Endothelial cell (in vitro differentiated cells): ENCODE data around the gene NOS1AP. TPM values are rescaled to one million over a fixed set of nuclear protein-coding genes. Genes with fewer than 3 reads are reported as not detected.

ENCODE experiments used
- DNase-seq: peaks from one replicate; pipeline ENCODE4 v3.0.0; 2021; ENCODE audit warnings: low spot score
- H3K27ac Mint-ChIP-seq: one replicate; pipeline ENCODE4 v1.8.0; 2021; ENCODE audit warnings: mixed read lengths, inconsistent platforms; ENCODE audit not compliant: unreplicated experiment
- H3K27me3 Mint-ChIP-seq: one replicate; pipeline ENCODE4 v1.8.0; 2021; ENCODE audit warnings: mild to moderate bottlenecking, moderate library complexity, mixed read lengths, inconsistent platforms; ENCODE audit not compliant: unreplicated experiment
- H3K36me3 Mint-ChIP-seq: one replicate; pipeline ENCODE4 v1.8.0; 2021; ENCODE audit warnings: mild to moderate bottlenecking, low read depth, mixed read lengths, inconsistent platforms; ENCODE audit not compliant: unreplicated experiment
- H3K4me1 Mint-ChIP-seq: one replicate; pipeline ENCODE4 v1.8.0; 2021; ENCODE audit warnings: mild to moderate bottlenecking, mixed read lengths, inconsistent platforms; ENCODE audit not compliant: unreplicated experiment
- H3K4me3 Mint-ChIP-seq: one replicate; pipeline ENCODE4 v1.8.0; 2021; ENCODE audit warnings: mild to moderate bottlenecking, mixed read lengths, inconsistent platforms; ENCODE audit not compliant: unreplicated experiment
- H3K9me3 Mint-ChIP-seq: one replicate; pipeline ENCODE4 v1.8.0; 2021; ENCODE audit warnings: mixed read lengths, inconsistent platforms; ENCODE audit not compliant: unreplicated experiment
- CTCF ChIP-seq: fragments of 200-600 bp; sonication (generic); IDR thresholded peaks from one replicate; pipeline ENCODE4 v1.5.0; 2021; ENCODE audit warnings: antibody characterized with exemption; ENCODE audit not compliant: unreplicated experiment
- total RNA-seq: library from RNA; stranded (reverse); fragmentation: NEBNext Ultra II Directional; extraction: Animal tissue kit (Norgen Biotek cat#: 25700); gene quantifications from one replicate; pipeline ENCODE4 v1.2.1, GENCODE V29; 2021; ENCODE audit not compliant: unreplicated experiment

NOS1AP gene
- total RNA-seq, 1 donor from 2014 or later, result 19.8 TPM

- no peak for DNase-seq
- Mint-ChIP-seq H3K4me1 (peaks cover 40% of the 10 kb centered on the region), H3K27me3 (no peaks in the 10 kb centered on the region), H3K27ac (no peak overlapping the region), H3K9me3 (no peaks in the 10 kb centered on the region), H3K4me3 (peak overlapping the region; percentile 21), H3K36me3 (peaks cover 3% of the 10 kb centered on the region)
- no peak for TF ChIP-seq CTCF
Observed at GRCh38 chr1:162145966-162146696, 76.6 kb downstream of the NOS1AP start.

DNA sequence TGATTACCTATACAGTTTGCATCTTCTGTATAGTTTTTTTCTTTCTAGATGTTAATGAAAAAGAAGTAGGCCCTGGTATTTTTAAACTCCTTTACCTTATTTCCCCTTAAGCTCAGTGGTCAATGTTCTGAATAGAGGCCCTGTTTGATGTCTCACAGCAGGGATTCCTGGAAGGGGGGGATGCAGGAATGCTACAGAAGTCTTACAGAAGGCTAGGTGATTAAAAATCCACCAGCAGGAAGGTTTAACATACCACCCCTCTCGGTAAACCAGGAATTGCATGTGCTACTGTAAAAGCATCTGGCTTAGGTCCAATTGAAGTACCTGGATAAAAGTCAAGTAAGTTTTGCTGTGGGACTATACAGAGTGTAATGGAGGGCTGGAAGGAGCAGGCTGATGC, 78.3 kb downstream of the NOS1AP start:
- Mint-ChIP-seq H3K4me1 (peaks cover 39% of the 10 kb centered on the region), H3K4me3 (no peak overlapping the region), H3K36me3 (peaks cover 4% of the 10 kb centered on the region), H3K27me3 (peaks cover 5% of the 10 kb centered on the region), H3K27ac (no peak overlapping the region), H3K9me3 (no peaks in the 10 kb centered on the region)
- no peak for TF ChIP-seq CTCF
- no peak for DNase-seq

DNA sequence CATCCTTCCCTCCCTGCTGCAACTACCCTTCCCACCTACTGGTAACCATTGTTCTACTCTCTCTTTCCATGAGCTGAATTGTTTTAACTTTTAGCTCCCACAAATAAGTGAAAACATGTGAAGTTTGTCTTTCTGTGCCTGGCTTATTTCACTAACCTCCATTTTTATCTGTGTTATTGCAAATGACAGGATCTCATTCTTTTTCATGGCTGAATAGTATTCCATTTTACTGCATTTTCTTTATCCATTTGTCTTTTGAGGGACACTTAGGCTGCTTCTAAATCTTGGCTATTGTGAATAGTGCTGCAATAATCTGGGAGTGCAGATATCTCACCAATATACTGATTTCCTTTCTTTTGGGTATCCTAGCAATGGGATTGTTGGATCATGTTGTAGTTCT, 80.6 kb downstream of the NOS1AP start:
- no peak for TF ChIP-seq CTCF
- H3K27me3 Mint-ChIP-seq, result peaks cover 6% of the 10 kb centered on the region
- H3K9me3 Mint-ChIP-seq, result no peaks in the 10 kb centered on the region
- DNase-seq, result no peak
- H3K4me3 Mint-ChIP-seq, result no peak overlapping the region
- H3K4me1 Mint-ChIP-seq, result peaks cover 34% of the 10 kb centered on the region
- H3K27ac Mint-ChIP-seq, result no peak overlapping the region
- H3K36me3 Mint-ChIP-seq, result peaks cover 4% of the 10 kb centered on the region

- peak overlapping the region; percentile 78 for H3K27ac Mint-ChIP-seq
- H3K9me3 Mint-ChIP-seq, result no peaks in the 10 kb centered on the region
- DNase-seq, result no peak
- TF ChIP-seq CTCF, result no peak
- peaks cover 4% of the 10 kb centered on the region for H3K36me3 Mint-ChIP-seq
- H3K4me3 Mint-ChIP-seq, result peak overlapping the region; percentile 2
- peaks cover 6% of the 10 kb centered on the region for H3K27me3 Mint-ChIP-seq
- H3K4me1 Mint-ChIP-seq, result peaks cover 34% of the 10 kb centered on the region
Observed at GRCh38 chr1:162151900-162152829, 82.7 kb downstream of the NOS1AP start.

DNA sequence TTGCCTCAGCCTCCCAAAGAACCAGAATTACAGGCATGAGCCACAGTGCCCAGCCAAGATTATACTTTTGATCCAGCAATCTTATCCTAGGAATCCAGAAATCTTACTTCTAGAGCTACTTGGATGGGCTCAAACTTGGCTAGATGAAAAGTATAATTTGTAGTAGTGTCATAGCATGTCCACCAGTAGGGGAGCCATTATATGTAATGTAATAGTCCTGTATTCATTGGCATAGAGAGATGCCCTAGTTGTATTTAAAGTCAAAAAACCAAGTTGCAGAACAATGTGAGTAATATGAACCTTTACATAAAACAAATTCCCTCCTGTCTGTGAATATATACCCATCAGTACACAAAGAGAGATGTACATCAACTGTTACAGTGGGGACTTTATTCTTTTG, 83.9 kb downstream of the NOS1AP start:
- Mint-ChIP-seq H3K4me3 (no peak overlapping the region), H3K27ac (no peak overlapping the region), H3K4me1 (peaks cover 27% of the 10 kb centered on the region), H3K9me3 (no peaks in the 10 kb centered on the region), H3K27me3 (peaks cover 6% of the 10 kb centered on the region), H3K36me3 (peaks cover 4% of the 10 kb centered on the region)
- DNase-seq, result no peak
- no peak for TF ChIP-seq CTCF
